NCI-H128 (cell line): ENCODE data around the gene DACT2.
"Not testable (repeated sequence)": the region's sequence is repeated elsewhere in the genome, so short reads cannot be mapped to it uniquely, and the experiment has no call there.

Experiments used
- DNase-seq: peaks from one replicate; lab custom pipeline; 2025; ENCODE audit not compliant: unreplicated experiment; lab: John Stamatoyannopoulos, UW

DACT2 gene

DNA sequence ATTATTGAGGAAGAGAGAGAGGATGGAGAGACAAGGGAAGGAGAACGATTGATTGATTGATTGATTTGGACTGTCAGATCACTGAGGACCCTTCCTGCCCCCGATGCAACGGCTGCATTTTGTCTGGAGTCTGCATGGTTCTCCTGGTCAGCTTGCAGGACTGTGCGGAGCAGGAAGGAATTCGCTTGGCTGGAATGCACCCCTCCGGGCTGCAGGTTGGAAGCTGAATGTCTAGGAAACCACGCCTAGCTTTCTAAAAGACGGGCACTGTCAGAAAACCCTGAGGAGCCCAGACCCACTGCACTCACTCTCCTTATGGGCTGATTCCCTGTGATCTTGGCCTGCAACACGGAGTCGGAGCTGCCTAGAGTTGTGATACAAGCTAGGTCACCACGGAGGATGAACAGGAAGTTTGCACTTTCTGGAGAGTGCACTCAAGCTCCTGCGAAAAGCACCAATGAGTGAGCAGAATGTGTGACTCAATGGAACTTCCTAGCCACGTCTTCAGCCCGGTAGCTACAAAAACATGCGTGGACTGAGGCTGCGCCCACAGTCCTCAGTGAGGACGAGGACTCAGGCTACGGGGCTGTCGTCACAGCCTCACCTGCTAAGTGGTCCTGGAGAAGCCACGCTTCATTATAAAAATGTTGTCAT is 14.4 kb downstream of the DACT2 start:
- no peak for DNase-seq

DNA sequence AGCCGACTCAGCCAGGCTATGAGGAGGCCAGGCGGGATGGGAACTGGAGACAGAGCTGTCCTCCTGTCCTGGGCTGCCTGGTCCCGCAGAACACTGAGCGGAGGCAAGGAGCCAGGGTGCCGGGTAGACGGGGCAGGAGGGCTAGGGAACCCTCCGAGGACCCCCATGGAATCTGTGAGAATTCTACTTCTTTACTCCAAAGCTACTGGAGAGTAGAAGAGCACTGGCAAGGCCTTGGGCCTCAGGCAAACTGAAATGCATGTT is 14.9 kb downstream of the DACT2 start:
- DNase-seq, result no peak

DNA sequence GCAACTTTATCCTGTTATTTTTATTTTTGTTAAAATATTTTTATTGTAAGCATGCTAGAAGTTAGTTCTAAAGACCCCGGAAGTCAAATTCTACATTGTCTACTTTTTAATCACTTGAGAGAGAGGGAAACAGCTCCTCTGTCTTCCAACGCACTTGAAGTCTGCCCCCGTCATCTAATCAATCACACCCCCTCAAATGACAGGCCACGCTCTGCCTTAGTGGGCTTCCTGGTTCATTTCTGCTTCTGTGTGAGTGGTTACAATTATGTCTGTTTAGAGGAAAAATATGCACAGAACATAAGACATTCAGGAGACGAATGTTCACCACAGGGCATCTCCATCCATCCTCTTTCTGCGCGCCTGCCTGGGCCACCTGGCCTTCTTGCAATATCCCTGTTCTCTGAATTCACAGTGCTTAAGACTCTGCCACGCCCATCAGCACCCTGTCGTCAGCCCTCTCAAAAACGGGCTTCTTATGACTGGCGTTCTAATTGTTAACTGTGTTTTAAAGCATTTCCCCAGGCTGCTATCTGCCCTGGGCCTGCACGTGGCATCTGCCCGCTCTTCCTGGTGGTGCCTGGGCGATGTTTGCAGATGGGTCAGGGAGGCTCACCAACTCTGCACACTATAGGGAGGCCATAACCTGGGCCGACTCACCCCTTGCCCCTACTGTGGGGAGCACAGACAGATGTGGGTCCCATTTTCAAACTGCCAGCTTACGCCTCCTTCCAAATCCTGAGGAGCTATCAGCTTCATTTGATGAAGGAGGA is 15.4 kb downstream of the DACT2 start:
- no peak for DNase-seq

DNA sequence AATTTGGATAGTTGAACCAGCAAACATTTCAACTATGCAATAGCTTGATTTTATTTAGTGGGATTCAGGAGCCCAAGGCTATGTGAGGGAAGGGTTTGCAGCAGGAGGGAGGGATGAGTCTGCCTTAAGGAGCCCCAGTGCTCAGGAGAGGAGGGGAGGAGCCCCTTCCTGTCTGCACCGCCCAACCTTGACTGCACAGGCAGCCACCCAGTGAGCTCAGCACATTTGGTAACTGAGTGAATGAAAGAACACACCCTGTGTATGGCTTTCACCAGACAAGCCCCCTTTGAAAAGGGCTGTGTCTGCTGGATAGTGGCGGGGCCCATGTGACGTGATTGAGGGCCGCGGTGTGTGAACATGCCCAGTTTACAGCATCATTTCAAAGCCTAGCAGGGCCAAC is 17.0 kb downstream of the DACT2 start:
- DNase-seq, result no peak

DNA sequence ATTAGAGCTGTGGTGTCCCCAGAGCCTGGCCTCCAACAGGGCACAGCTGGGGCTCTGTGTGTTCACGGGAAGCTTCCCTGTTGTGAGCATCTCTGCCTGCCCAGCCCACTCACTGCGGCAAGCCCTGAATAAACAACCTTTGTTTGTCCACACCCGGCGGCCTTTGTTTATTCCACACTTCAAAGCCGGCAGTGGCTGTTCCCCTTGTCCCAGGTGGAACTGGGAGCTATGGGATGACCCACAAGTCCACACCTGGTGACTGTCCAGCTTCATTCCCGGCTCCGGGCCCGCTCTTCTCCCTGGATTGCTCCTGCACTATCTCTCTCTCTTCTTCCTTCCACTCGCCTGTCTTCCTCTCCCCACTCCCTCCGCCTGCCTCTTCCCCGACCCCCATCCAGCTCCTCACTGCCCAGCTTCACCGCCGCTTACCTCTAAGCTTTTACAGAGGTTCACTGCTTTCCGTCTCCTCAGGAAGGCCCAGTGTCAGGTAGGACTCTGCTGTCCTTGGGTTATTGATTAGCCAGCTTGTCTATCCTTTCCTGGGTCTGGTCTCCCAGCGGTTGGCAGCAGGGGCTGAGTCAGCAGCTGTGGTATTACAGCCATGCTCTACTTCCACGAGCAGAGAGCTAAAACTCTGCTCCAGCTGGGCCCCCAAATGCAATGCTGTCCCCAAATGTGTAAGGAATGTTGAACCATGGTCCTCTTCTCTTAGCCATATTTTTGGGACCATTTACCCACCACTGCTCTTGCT is 17.8 kb downstream of the DACT2 start:
- DNase-seq, result no peak

DNA sequence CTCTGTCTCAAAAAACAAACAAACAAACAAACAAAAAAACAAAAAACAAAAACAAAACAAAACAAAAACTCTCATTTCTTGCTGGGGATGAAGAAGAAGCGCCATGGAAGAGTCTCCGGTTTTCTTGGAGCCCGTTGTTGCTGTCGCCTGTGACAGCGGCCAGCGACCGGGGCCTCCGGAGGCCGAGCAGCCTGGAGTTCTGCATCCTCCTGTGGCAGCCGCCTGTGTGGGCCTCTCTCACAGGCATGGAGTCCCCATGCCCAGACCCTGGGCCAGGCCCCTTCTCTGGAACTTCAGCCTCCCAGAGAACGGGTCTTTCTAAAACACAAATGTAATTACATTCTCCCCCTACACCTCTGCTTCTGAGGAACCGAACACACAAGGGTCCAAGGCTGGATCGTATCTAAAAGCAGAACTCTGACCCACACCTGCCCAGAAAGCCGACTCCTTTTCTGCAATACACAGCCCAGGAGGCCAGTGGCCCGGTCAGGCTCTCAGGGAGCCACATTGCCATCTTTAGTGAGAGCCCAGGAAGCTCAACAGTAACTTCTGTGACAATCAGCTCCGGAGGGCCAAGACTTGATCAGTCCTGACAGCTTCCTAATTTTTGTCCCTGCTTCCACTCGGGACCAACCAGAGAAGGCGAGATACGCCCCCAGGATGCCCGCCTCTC is 18.5 kb downstream of the DACT2 start:
- no peak for DNase-seq

DNA sequence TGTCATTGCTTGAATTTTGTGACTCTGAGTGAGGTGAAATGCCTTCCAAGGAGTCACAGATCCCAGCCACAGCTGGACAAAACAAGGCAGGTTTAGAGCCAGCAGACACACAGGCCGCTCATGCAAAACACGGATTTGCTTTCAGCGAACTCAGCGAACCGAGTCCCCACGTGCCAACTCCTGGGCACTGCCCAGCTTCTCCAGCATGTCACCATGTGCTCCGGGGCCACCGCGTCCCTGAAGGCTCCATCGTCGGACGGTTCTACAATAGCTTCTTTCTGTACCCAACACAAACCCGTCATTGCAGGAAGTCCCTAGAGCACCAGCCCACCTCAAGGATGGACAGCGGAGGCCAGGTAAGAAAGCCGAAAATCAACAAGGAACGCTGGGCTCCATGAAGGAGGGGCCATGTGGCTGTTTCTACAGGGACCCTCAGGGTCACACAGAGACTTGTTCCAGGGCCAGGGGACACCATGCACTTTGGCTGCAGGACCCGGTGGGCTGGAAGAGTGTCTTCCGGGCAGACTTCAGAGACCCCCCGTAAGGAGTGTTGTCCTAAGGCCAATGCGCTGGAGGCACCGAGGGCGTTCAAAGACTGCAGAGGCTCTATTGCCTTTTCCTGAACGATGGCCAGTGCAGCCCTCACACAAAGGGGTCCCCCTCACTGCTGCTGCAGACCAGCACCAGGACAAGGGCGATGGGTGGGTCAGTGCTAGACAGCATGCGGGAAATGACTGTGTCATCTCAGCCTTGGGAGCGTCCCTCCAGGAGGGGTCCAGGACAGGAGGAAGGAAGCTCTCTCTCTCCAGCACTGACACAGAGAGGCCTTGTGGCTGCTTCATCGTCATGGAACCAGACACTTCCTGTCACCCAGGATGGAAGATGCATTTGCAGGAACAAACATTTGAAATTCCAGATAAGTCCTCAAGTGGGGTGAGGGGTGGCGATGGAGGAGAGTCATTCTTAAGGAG is 19.8 kb downstream of the DACT2 start:
- no peak for DNase-seq

DNA sequence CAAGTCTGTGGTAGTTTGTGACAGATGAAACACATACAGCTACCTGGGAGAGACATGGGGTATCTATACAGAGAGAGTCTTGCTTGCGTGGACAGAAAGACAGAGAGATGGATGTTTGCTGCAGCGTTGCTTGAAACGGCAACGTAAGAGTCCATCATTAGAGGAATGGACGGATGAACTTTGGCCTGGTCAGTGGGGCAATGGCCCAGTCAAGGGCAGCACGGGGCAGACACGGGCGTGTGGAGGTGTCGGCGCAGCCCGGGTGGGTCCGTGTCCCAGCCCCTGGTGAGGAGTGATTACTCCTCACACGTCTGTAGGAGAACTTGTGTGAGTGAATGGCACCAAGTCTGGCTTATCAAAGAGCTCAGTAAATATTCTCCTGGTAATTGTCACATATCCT is 21.9 kb downstream of the DACT2 start:
- DNase-seq, result no peak

DNA sequence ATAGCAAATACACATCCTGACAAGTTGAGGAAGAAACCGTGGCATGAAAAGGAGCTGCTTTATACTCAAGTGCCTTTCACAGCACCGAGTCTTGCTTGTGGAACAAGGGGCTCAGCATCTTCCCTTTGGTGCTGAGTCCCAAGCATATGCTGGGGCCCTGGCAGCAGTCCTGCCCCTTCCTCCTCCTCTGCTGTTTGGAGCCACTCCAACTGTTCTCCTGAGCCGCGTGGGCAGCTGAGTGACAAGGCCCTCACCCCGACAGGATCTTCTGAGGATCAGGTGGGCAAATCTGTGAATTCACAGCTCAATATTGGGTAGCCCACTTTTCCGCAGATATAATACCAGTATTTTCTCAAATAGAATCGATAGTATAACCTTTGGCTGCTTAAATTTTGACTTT is 24.7 kb downstream of the DACT2 start:
- no peak for DNase-seq

DNA sequence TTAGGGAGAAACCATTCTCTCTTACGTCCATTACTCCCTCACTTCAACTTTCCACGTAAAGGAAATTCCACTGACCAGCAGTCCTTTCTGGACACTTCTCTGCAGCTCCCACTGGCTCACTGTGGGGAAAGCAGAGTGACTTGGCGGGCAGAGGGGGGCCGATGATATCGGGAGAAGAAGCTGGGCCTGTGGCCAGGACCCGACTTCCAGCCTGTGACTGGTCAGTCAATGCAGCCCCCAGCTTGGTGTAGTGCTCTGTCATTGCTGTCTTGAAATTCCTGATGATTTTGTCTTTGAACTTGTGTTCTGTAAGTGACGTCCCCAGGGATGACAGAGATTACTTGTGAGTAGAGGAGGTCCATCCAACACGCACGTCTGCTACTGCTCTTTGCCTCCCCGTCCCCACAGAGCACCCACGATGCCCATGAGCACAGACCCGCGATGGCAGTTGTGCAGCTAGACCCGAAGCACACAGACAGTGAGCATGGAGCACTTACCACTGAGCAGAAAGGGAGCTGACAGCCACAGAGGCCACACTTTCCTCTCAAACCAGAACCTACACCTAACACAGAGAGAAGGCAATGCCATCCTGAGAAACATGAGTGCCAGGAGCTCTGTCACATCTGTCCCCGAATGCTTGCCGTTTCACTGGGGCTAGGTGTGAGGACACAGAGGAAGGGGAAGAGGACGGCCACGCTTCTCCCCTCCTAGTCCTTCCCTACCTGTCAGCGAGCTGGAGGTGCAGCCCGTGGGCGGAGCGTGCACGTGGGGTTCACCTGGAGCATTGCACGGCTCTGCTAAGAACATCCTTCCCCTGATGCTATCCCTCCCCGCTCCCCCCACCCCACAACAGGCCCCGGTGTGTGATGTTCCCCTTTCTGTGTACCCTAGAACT is 25.7 kb downstream of the DACT2 start:
- DNase-seq, result no peak

DNA sequence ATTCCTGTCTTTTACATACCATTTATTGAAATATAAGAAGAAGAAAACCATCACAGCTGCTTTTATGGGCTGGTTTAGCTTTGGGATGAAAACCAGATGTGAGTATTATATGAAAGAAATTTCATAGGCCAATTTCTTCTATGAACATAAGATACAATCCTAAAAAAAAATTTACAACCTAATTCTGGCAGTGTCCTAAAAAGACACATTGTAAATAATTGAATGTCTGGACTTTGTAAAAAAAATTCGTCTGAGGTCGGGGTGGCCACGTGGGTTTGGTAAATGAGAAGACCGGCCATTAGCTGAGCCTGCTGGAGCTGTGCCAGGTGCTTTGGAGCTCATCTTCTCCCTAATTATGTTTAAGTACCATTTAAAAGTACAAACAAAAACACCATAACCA is 26.8 kb downstream of the DACT2 start:
- DNase-seq, result peak; percentile 70

DNA sequence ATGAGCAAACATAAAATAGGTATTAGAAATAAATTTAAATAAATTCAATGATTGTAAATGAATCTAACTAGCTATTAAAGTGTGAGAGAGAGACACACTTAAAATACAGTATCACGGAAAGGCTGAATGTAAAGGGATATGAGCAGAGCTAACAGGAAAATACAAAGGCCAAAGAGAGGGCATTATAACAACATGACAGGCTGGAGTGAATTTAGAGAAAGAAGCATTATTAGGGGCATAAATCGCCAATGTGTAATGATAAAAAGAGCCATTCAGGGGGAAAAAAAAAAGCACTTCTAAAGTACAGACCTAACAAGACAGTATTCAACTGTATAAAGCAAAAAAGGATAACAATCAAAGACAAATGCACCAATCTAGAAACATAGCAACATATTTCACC is 28.1 kb downstream of the DACT2 start:
- DNase-seq, result no peak

DNA sequence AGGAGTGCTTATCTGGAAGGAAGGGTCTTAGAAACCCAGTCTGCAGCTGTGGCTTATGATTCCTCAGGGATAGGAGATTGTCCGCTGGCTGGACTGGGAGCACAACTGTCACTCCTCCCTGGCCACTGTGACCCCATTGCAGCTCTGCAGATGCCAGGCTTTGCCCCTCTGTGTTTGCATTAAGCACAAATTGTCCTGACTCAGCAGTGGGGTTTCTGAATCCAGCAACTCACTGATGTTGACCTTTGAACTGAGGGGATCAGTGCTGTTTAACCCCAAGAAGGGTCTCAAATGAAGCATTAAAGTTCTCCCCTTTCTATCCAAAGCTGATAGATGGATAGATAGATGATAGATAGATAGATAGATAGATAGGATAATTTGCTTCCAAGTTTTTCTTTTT is 29.5 kb downstream of the DACT2 start:
- DNase-seq, result no peak

DNA sequence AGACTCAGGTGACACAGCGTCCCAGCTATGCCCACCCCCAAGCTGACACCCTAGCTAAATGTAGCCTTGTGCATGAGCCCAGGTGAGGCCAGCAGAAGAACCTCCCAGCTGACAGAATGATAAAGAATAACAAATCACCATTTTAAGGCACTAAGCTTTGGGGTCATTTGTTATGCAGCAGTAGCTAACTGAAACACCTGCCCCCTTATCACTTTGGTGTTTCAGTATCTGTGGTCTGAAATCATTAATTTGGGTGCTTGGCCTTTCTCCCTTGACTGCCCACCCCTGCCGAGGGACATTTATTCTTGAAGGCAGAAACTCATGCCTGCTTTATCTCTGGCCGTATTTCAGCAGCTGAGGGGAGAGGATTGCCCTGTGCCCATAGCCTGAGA is 30.0 kb downstream of the DACT2 start:
- DNase-seq, result no peak

DNA sequence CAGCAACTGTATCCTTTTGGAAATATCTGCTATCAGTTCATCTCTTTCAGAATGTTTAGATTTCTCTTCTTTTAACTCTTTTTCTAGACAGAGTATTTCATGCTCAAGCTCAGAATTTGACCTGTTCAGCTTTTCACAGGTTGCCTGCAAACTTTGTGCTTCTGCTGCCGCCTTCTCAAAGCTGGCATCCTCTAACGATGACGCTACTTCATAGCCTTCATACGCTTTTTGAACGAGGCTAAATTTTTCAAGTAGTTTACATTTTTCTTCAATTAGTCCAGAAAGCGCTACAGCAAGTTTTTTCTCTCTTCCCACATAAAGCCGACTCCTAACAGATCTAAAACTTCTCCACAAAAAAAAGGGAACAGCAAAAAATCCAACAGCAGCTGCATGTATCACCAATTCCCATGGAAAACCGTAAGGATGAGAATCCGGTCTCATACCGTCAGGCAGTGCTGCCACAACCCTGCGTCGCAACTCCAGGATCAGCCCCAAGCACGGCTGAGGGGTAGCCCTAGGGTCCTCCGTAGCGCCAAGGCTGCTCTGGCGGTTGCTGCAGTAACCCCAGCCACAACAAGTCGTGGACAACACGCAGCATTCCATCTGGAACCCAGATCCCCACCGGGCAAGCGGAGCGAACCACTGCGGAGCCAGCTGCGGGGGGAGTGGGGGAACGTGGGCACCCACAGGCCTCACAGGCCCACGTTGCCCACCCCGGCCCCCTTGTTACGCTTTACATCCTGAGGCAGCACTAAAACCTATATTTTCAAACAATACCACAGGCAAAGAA is 30.6 kb downstream of the DACT2 start:
- DNase-seq, result no peak

DNA sequence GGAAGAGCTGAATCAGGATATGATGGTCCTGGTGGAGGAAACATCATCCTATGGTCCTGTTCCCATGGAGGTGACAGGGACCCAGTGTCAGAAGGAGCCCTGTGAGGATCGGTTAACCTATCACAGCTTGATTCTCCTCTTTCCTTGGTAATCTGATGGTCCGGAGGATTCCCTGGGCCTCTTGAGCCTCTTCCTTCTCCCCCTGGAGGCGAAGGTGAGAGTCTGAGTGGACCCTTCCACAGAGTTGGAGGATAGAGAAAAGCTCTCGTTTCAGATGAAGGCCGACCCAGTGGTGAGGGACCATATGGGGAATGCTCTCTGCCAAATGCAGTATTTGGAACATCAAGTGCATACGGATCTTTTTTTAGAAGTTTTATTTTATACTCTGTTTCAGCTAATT is 32.1 kb downstream of the DACT2 start:
- DNase-seq, result not testable (repeated sequence)

DNA sequence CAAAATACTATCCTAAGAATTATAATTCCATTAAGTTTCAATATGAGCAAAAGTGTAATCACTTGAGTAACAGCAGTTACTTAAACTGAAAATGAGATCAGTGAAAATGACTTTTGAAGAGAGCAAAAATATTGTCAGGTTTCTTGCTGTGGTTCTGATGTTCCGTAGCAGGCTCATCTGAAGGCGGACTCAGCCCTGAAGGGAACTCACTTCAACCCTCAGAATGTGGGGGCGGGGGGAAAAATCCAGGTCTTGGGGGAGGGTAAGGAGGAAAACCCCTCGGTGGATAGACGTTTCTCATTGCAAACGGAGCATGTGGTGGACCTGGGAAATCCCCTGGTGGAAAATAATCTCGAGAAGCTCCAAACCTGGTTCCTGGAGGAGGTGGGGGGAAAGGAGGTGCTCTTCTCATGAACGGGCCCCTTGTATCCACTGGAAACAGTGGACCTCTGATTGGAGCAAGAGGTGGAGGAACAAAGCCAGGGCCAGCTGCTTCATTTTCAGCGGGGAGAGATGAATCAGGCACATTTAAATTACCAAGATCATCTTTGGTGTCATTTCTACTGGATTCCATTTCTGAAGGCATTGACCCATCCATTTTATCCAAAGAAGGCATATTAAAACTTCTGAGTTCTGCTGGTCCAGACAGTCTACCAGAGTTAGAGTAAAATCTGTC is 32.7 kb downstream of the DACT2 start:
- not testable (repeated sequence) for DNase-seq

DNA sequence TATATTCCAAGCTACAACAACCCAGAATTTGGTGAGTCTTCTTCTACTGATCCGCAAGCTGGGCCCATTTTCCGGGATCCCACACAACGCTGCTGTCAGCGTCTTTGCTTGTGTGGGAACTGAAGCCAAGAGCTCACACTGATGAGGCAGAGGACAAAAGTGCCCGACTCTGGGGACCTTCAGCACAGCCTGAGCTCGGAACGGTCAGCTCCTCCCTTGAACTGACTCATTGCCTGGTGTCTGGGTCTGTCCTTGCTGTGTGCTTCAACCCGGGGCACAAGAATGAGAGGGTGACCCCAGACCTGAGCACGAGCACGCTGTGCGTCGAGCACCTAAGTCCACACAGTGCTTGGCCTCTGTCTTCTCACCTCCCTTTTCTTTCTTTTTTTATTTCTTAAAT is 33.5 kb downstream of the DACT2 start:
- DNase-seq, result no peak
